ENCODE measurements around the gene GRID2.

DNA sequence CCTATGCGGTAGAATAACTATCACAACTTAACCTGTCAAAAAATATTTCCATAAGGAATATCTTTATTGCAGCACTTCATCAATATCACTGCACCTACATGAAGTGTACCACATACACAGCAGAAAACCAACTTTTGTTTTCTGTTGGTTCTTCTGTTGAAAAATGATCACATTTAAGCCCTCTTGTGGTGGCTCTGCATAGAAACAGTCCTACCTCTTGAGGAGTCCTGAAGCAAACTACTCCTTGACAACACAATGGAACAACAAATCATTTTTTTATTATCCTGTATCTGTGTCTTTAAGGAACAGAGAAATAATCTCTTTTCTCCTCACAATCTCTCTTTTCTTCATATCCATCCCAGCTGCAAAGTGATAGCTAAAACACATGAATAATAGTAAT lies 1484.9 kb downstream of the GRID2 start:
- TF ChIP-seq, protein P1, sequence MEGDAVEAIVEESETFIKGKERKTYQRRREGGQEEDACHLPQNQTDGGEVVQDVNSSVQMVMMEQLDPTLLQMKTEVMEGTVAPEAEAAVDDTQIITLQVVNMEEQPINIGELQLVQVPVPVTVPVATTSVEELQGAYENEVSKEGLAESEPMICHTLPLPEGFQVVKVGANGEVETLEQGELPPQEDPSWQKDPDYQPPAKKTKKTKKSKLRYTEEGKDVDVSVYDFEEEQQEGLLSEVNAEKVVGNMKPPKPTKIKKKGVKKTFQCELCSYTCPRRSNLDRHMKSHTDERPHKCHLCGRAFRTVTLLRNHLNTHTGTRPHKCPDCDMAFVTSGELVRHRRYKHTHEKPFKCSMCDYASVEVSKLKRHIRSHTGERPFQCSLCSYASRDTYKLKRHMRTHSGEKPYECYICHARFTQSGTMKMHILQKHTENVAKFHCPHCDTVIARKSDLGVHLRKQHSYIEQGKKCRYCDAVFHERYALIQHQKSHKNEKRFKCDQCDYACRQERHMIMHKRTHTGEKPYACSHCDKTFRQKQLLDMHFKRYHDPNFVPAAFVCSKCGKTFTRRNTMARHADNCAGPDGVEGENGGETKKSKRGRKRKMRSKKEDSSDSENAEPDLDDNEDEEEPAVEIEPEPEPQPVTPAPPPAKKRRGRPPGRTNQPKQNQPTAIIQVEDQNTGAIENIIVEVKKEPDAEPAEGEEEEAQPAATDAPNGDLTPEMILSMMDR (IDR thresholded peaks at IDR 0.05) = no peak
- no peak for TF ChIP-seq POLR2A (IDR thresholded peaks at IDR 0.05)
- no peak for TF ChIP-seq EP300 (IDR thresholded peaks at IDR 0.05; ENCODE audit: low read depth)
- no peak for TF ChIP-seq POLR2AphosphoS5 (IDR thresholded peaks at IDR 0.05)

Measured in transverse colon (tissue), 4 donors.